Retina (tissue), 1 donor: Measurements from ENCODE around the gene ERF.
A peak's percentile ranks its signal among the peaks of the same experiment; 100 is the strongest.

Source experiments
- DNase-seq: peaks from one replicate; pipeline ENCODE4 v3.0.0-alpha.2; 2016

ERF gene

DNA sequence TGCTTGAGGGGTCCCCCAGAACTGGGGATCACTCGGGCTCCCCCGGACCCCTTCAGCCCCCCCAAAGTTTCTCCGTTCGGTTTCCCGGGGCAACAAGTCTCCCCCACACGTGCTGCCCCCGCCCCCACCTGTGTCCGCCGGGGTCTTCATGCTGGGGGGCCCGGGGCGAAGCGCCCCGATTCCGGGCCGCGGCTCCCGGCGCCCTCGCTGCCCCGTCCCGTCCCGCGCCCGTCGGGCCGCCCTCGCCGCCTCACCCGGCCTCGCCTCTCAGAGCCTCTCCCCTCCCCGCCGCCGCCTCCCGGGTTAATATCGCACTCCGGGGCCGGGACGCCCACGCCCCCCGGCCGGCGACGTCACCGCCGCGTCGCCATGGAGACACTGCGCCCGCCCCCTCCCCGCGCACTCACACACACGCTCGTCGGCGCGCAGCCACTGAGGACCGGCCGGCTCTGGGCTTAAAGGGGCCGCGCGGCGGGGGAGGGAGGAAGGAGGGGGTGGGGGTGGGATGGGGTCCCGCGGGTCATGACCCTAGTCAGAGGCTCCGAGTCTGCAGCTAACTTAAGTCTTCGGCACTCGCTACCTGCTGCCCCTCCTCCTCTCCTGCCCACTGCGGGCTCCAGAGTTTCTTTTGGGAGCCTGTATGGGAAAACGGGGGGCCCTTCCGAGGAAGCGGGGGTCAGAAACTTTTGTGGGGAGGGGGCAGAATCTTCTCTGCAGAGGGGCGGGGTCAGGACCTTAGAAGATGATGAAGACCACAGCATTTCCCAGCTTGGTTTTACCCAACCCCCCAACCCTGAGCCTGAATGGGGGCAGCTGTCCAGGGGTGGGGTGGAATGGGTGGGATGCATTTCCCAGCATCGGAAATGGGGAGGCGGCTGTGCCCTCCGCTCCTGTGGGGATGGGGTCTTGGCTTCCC lies at the start of gene ERF:
TSS of gene ERF (minus strand) at position 279 of the 916 bp plus-strand sequence. CDS start at position 150, 129 bp downstream.
- DNase-seq: peak; percentile 92

DNA sequence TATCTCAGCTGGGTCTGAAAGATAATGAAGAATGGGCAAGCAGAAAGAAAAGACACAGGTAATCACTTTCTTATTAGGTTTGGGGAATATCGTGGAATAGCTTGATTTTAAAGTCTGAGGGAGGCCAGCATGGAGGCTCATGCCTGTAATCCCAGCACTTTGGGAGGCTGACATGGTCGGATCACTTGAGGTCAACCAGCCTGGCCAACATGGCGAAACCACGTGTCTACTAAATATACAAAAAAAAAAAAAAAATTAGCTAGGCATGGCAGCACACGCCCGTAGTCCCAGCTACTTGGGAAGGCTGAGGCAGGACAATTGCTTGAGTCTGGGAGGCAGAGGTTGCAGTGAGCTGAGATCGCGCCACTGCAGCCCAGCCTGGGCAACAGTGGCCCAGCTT lies 48.9 kb upstream of the ERF start:
- no peak for DNase-seq

DNA sequence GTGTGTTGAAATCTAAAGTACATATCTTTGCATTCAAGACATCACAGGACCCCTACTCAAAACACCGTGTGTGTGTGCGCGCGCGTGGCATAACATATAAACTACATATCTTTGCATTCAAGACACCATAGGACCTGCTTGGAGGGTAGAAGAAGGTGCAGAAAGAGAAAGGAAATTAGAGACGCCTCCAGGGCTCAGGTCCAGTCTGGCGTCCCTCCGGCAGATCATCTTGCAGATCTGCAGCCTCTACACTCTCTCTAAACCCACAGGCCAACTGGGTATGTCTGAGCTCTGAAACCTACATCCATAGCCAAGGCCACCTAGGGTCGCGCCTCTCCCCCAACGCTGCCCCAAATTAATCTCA lies 48.2 kb upstream of the ERF start:
- no peak for DNase-seq

DNA sequence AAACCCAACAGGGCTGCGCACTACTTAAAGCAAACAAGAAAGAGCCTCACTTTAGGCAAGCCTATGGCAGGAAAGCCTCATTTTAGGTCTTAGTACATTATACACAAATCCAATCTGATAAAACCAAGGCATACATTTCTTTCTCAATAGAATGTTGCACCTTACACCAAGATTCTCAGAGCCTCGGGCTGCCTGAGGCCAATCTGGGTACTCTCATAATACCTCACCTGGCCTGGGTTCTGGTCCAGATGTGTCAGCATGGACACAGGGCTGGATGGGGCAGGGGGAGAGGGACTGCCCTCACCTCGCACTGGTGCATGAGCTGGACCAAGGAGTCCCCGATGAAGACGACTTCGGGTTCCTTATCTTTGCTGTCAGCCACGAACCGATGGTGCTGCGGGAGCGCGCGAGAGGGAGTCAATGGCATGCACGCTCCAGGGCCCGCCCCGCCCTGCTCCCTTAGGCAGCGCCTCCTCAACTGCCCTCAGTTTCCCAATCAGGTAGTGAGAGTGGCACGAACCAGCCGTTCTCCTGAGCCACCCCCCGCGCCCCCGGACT lies 46.8 kb upstream of the ERF start, which contains the start of gene PRR19:
TSS of gene PRR19 (plus strand) at position 487 of the 558 bp plus-strand sequence. CDS start 7,453 bp downstream, outside the sequence.
- DNase-seq: no peak

DNA sequence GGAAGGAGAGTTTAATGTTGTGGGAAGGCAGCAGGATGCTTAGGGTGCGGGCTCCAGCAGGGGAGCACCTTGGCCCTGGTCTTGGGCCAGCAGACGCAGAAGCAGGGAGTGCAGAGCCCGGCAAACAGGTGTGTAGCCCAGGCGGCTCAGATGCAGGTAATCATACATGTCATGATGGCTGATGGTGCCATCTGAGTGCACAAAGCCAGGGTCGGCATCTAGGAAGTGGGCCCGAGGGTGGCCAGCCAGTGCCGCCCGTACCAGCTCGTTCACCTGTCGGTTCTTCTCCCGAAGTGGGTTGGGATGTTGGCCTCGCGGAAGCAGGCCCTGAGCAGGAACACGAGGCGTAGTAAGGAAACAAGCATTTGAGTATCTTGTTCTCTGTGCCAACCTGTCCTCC lies 42.1 kb upstream of the ERF start:
- DNase-seq: no peak

DNA sequence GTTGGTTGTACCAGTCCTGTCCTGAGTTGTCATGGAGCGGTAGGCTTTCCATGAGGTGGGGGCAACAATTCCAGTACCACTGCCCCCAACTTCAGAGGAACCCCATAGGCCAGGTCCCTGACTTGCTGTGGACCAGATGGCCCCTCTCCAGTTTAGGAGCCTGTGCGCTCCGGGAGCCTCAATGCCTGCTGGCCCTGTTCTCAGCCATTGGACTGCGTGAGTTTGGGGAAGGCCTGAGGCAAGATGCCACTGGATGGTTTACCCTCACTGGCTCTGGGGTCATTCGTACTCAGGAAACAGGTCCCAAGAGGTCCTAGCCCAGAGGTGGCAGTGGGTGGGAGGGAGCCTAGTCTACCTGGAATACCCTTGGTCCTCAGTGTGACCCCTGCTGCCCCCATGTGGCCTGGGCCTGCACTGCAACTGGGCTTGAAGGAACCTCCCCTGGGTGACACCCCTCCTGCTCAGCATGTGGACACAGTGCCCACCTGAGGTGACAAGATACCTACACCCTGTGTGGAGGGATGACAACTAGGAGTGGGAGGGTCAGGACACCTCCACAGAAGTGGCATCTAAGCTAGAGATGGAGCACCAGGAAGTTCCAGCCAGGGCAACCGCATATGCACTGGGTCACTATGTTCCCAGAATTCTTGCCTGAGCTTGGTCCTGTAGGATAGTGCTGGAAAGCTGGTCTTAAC lies 41.0 kb upstream of the ERF start:
- peak; percentile 85 for DNase-seq

DNA sequence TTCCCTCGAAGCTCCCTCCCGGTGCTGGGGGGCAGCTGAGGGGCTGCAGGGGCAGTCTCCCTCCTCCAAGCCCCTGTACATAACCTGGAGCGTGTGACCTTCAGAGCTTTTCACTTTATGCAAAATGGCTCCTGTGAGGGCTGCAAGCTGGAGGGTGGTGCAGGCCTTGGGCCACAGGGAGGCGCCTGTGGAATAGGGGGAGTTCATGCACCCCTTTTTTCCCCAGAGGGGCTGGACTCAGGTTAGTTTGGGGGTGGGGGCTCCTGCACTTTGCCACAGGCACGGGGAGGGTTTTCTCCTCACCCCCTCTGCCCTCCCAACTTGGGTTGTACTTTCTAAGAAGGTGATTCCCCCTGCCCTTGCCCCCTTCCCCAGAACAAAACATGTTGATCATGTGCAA lies 40.4 kb upstream of the ERF start:
- DNase-seq: no peak

DNA sequence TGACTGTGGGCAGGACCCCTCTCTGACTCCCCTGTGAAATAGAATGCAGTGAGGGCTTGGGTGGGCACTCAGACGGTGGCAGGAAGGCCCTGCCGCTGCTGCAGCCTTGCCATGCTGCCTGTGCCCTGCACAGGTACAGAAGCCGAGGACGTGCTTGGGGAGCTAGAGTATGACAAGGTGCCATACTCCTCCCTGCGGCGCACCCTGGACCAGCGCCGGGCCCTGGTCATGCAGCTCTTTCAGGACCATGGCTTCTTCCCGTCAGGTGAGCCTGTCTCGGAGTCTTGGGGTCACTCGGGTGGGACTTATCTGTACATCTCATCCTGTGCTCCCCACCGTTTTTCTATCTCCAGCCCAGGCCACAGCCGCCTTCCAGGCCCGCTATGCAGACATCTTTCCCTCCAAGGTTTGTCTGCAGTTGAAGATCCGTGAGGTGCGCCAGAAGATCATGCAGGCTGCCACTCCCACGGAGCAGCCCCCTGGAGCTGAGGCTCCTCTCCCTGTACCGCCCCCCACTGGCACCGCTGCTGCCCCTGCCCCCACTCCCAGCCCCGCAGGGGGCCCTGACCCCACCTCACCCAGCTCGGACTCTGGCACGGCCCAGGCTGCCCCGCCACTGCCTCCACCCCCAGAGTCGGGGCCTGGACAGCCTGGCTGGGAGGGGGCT lies 39.7 kb upstream of the ERF start:
- DNase-seq: no peak

DNA sequence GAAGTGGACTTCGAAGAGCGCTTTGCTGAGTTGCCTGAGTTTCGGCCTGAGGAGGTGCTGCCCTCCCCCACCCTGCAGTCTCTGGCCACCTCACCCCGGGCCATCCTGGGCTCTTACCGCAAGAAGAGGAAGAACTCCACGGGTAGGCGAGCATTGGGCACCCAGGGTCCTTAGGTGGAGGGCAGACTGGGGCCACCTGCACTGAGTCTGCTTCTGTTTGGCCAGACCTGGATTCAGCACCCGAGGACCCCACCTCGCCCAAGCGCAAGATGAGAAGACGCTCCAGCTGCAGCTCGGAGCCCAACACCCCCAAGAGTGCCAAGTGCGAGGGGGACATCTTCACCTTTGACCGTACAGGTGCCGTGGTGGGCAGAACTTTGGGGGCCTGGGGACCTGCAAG lies 39.0 kb upstream of the ERF start:
- no peak for DNase-seq

DNA sequence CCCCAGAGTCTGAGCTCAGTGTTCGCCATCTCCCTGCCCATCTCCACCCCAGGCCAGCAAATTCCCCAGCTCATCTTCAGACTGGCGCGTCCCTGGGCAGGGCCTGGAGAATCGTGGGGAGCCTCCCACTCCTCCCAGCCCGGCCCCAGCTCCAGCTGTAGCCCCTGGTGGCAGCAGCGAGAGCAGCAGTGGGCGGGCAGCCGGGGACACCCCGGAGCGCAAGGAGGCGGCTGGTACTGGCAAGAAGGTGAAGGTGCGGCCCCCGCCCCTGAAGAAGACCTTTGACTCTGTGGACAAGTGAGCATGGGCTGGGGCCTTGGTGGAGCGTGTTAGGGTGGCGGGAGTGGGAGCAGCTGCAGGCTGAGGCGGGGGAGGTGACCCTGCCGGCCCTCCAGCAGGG lies 38.6 kb upstream of the ERF start:
- DNase-seq: no peak

DNA sequence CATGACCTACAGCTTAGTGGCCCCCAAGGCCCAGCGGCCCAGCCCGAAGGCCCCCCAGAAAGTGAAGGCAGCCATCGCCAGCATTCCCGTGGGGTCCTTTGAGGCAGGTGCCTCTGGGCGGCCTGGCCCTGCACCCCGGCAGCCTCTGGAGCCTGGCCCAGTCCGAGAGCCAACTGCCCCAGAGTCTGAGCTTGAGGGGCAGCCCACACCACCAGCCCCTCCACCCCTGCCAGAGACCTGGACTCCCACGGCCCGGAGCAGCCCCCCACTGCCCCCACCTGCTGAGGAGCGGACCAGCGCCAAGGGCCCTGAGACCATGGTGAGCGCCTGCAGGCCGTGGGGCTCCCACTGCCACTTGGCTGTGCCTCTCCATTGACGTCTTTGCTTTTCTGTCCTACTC lies 38.0 kb upstream of the ERF start:
- DNase-seq: no peak

DNA sequence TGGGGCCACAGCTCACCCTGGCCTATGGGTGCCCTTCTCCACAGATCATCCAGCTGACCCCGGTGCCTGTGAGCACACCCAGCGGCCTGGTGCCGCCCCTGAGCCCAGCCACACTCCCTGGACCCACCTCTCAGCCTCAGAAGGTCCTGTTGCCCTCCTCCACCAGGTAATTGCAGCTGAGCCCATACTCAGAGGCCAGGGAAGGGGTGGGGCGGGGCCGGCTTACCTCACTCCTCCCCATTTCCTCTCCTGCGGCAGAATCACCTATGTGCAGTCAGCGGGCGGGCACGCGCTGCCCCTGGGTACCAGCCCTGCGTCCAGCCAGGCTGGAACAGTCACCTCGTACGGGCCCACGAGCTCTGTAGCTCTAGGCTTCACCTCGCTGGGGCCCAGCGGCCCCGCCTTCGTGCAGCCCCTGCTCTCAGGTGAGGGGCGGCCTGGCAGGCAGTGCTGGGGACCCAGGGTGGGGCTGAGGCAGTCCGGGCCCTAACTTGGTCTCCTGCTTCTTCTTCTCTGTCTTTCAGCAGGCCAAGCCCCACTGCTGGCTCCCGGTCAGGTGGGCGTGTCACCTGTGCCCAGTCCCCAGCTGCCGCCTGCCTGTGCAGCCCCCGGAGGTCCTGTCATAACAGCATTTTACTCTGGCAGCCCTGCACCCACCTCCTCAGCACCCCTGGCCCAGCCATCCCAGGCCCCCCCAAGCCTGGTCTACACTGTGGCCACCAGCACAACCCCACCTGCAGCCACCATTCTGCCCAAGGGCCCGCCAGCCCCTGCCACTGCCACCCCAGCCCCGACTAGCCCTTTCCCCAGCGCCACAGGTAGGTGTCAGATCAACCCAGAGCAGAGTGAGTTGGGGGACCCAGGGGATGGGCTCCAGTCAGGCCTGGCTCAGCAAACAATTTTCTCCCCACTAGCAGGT lies 37.4 kb upstream of the ERF start:
- DNase-seq: no peak

DNA sequence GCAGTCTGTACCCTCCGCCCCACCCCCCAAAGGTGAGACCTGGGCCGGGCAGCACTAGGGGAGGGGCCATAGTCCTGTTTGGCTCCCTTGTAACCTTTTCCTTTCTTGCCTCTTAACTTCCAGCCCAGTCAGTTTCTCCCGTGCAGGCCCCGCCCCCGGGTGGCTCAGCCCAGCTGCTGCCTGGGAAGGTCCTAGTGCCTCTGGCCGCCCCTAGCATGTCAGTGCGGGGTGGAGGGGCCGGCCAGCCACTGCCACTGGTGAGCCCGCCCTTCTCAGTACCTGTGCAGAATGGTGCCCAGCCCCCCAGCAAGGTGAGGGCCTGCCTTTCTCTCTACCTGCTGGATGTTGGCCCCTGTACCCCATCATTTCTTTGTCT lies 36.5 kb upstream of the ERF start:
- DNase-seq: no peak

DNA sequence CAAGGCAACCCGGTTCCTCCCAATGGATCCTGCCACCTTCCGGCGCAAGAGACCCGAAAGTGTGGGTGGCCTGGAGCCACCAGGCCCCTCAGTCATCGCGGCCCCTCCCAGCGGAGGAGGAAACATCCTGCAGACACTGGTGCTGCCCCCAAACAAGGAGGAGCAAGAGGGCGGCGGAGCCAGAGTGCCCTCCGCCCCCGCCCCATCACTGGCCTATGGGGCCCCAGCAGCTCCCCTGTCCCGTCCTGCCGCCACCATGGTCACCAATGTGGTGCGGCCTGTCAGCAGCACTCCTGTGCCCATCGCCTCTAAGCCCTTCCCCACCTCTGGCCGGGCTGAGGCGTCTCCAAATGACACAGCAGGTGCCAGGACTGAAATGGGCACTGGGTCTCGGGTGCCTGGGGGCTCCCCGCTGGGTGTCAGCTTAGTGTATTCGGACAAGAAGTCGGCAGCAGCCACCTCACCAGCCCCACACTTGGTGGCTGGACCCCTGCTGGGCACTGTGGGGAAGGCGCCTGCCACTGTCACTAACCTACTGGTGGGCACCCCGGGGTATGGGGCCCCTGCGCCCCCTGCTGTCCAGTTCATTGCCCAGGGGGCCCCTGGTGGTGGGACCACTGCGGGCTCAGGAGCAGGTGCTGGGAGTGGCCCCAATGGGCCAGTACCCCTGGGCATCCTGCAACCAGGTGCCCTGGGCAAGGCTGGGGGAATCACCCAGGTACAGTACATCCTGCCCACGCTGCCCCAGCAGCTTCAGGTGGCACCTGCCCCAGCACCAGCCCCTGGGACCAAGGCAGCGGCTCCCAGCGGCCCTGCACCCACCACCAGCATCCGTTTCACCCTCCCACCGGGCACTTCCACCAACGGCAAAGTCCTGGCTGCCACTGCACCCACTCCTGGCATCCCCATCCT lies 35.9 kb upstream of the ERF start:
- no peak for DNase-seq

DNA sequence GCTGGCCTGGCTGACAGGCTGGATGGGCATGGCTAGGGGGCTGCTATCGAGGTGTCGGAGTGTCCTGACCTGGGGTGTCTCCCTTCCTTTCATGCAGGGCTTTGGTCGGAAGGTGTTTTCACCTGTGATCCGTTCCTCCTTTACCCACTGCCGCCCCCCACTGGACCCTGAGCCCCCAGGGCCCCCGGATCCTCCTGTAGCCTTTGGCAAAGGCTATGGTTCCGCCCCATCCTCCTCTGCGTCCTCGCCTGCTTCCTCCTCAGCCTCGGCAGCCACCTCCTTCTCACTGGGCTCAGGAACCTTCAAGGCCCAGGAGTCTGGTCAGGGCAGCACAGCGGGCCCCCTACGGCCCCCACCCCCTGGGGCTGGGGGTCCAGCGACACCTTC lies 35.2 kb upstream of the ERF start:
- no peak for DNase-seq

DNA sequence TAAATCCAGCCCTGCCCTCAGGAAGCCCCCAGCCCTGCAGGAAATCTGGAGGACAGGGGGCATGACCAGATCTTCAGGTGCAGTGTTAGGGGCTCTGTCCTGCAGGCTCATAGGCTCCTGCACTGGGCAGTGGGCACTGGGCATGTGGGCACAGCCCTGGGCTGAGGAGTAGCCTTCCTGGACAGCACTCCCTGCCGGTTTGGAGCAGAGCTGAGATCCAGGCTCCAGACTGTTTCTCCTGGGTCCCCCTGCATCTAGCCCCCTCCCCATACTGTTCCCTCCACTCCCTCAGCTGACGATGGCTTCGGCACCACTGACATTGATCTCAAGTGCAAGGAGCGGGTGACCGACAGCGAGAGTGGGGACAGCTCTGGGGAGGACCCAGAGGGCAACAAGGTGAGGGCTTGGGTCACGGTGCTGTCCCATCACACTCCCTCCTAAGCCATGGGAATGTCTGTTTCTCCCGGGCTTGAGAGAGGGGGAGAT lies 34.7 kb upstream of the ERF start:
- no peak for DNase-seq

DNA sequence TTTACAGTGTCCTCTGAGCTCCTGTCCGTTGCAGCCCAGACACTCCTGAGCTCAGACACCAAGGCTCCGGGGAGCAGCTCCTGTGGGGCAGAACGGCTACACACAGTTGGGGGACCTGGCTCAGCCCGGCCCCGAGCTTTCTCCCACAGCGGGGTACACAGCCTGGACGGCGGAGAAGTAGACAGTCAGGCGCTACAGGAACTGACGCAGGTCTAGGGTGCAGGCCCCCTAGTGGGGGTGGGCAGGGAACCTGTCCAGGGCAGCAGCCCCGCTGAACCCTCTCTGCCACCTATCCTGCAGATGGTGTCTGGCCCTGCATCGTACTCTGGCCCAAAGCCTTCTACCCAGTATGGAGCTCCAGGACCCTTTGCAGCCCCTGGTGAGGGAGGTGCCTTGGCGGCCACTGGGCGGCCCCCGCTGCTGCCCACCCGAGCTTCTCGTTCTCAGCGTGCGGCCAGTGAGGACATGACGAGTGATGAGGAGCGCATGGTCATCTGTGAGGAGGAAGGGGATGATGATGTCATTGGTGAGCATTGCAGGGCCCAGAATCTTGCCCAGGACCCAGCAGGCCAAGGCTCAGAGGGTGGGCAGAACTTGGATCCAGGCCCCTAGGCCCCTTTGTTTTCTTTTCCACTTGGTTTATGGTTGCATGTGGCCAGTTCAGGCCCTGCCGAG lies 34.1 kb upstream of the ERF start:
- no peak for DNase-seq

DNA sequence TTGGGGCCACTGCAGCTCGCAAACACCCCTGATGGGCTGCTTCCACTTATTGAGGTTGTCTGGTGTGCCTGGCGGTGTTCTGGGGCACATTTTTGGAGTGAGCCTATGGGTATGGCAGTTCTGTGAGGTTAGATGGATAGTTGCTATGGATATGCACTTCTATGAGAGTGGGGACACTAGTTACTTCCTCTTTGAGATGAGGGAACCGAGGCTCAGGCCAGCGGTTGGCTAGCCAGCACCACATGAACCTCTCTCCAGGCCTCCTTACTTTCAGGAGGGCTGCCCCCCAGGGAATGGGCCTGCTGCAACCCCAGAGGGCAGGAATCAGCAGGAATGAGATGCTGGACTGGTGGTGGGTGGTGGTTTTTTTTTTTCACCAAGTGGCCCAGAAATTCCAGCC lies 33.5 kb upstream of the ERF start:
- no peak for DNase-seq

DNA sequence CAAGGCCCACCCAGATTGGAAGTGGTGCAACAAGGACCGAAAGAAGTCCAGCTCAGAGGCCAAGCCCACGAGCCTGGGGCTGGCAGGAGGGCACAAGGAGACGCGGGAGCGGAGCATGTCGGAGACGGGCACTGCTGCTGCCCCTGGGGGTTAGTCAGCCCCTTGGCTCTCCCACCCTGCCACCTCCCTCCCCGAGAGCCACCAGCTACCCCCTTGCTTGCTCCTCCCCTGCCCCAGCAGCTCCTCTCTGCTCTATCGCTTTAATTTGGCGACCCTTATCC lies 32.8 kb upstream of the ERF start:
- DNase-seq: no peak

DNA sequence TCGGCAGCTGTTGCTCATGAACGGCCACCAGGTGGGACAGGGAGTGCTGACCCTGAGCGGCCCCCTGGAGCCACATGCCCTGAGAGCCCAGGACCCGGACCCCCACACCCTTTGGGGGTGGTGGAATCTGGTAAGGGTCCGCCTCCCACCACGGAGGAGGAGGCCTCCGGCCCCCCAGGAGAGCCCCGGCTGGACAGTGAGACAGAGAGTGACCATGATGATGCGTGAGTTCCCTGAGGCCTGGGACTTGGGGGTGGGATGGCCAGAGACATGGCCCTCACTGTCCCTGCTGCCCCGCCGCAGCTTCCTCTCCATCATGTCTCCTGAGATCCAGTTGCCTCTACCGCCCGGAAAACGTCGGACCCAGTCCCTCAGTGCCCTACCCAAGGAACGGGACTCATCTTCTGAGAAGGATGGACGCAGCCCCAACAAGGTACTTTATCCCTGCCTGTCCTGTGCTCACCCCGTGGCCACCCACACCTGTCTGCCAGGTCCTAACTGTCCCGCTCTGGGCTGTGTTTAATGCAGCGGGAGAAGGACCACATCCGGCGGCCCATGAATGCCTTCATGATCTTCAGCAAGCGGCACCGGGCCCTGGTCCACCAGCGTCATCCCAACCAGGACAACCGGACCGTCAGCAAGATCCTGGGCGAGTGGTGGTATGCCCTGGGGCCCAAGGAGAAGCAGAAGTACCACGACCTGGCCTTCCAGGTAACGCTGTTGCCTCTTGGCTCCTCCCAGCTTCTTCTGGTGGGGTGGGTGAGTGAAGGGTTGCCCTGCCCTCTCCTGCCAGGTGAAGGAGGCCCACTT lies 32.3 kb upstream of the ERF start:
- no peak for DNase-seq
